Measurements from ENCODE around the gene PPCDC.
A peak's percentile ranks its signal among the peaks of the same experiment; 100 is the strongest.

The PPCDC gene

GRCh38 chr15:75048394-75048793 is 25.0 kb downstream of the PPCDC start:
- DNase-seq (ENCODE audit: low read depth): no peak
- no peak overlapping the region for H3K4me3 ChIP-seq (ENCODE audit: low read depth, low read length)
- TF ChIP-seq, protein P1, sequence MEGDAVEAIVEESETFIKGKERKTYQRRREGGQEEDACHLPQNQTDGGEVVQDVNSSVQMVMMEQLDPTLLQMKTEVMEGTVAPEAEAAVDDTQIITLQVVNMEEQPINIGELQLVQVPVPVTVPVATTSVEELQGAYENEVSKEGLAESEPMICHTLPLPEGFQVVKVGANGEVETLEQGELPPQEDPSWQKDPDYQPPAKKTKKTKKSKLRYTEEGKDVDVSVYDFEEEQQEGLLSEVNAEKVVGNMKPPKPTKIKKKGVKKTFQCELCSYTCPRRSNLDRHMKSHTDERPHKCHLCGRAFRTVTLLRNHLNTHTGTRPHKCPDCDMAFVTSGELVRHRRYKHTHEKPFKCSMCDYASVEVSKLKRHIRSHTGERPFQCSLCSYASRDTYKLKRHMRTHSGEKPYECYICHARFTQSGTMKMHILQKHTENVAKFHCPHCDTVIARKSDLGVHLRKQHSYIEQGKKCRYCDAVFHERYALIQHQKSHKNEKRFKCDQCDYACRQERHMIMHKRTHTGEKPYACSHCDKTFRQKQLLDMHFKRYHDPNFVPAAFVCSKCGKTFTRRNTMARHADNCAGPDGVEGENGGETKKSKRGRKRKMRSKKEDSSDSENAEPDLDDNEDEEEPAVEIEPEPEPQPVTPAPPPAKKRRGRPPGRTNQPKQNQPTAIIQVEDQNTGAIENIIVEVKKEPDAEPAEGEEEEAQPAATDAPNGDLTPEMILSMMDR (IDR thresholded peaks at IDR 0.05; ENCODE audit: control insufficient read depth, extremely low read depth, insufficient read depth): no peak

GRCh38 chr15:75049392-75049791 is 26.0 kb downstream of the PPCDC start:
- DNase-seq (ENCODE audit: low read depth): peak; percentile 67
- no peak overlapping the region for H3K4me3 ChIP-seq (ENCODE audit: low read depth, low read length)
- TF ChIP-seq, protein P1 (IDR thresholded peaks at IDR 0.05; ENCODE audit: control insufficient read depth, extremely low read depth, insufficient read depth): no peak

- TF ChIP-seq, protein P1 (IDR thresholded peaks at IDR 0.05; ENCODE audit: control insufficient read depth, extremely low read depth, insufficient read depth): no peak
- DNase-seq (ENCODE audit: low read depth): no peak
- no peak overlapping the region for H3K4me3 ChIP-seq (ENCODE audit: low read depth, low read length)
These were observed 26.9 kb downstream of the PPCDC start for GRCh38 chr15:75050283-75050682.

- no peak overlapping the region for H3K4me3 ChIP-seq (ENCODE audit: low read depth, low read length)
- no peak for DNase-seq (ENCODE audit: low read depth)
- TF ChIP-seq, protein P1 (IDR thresholded peaks at IDR 0.05; ENCODE audit: control insufficient read depth, extremely low read depth, insufficient read depth): no peak
These were observed 27.8 kb downstream of the PPCDC start for GRCh38 chr15:75051191-75051608.

DNA sequence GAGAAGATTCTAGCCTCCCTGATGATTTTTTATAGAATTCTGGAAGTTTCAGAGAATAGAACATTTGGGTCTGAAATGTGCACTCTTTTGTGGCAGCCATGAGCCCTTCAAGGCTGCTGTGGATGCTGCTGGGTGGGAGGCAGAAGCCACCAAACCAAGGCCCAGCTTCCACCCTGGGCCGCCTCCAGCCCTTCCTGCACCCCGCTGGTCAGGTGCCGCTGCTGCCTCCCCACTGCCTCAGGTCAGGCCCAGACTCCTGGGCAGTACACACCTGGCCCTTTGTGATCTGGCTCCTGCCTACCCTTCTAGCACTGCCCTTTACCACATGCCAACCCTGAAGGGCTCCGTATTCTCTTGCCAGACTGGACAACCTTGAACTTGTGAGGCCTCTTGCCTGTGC is 28.3 kb downstream of the PPCDC start:
- no peak overlapping the region for H3K4me3 ChIP-seq (ENCODE audit: low read depth, low read length)
- TF ChIP-seq, protein P1 (IDR thresholded peaks at IDR 0.05; ENCODE audit: control insufficient read depth, extremely low read depth, insufficient read depth): no peak
- no peak for DNase-seq (ENCODE audit: low read depth)

GRCh38 chr15:75052972-75053747 is 29.8 kb downstream of the PPCDC start:
- DNase-seq (ENCODE audit: low read depth): no peak
- TF ChIP-seq, protein P1 (IDR thresholded peaks at IDR 0.05; ENCODE audit: control insufficient read depth, extremely low read depth, insufficient read depth): no peak
- H3K4me3 ChIP-seq (ENCODE audit: low read depth, low read length): no peak overlapping the region

GRCh38 chr15:75053748-75054125 is 30.3 kb downstream of the PPCDC start:
- H3K4me3 ChIP-seq (ENCODE audit: low read depth, low read length): no peak overlapping the region
- no peak for DNase-seq (ENCODE audit: low read depth)
- TF ChIP-seq, protein P1 (IDR thresholded peaks at IDR 0.05; ENCODE audit: control insufficient read depth, extremely low read depth, insufficient read depth): no peak

Data from LNCaP clone FGC (cell line).